GM13976 (cell line): ENCODE results near the gene PSMD5.
"Not testable (repeated sequence)": the region's sequence is repeated elsewhere in the genome, so short reads cannot be mapped to it uniquely, and the experiment has no call there.

Source experiments
- DNase-seq: peaks from one replicate; pipeline ENCODE4 v3.0.0; 2012; ENCODE audit warnings: low spot score
- in situ Hi-C: fragments of 300-500 bp; cut with MboI; formaldehyde crosslinking; loops from one replicate; pipeline ENCODE4 v1.12.0; 2022; ENCODE audit warnings: low sequenced_read_pairs, mixed read lengths, inconsistent platforms; ENCODE audit not compliant: unreplicated experiment
- TF ChIP-seq, protein P1 (sequence below): IDR thresholded peaks from 2 replicates; pipeline ENCODE4 v1.5.1; 2012; ENCODE audit warnings: borderline replicate concordance, mild to moderate bottlenecking; ENCODE audit not compliant: insufficient read depth; ENCODE audit errors: extremely low read depth, missing control alignments, control extremely low read depth

The PSMD5 gene

DNA sequence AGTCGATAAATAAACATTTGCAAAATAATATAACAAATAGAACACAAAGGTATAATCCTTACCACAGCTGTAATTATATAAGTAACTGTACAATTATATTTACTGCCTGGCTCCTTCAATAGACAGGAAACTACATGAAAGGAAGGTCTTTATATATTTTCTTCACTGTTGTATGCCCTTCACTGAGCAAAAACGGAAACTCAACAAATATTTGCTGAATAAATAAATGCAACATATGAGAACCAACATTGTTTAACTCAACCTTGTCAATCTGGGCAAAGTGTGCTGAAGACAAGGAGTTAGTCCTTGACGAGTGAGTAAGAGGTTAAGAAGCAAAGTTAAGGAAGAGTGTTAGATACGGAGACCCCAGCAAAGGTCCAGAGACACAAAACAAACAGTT, 22.6 kb downstream of the PSMD5 start:
- in situ Hi-C loops = no loop called here
- TF ChIP-seq, protein P1, sequence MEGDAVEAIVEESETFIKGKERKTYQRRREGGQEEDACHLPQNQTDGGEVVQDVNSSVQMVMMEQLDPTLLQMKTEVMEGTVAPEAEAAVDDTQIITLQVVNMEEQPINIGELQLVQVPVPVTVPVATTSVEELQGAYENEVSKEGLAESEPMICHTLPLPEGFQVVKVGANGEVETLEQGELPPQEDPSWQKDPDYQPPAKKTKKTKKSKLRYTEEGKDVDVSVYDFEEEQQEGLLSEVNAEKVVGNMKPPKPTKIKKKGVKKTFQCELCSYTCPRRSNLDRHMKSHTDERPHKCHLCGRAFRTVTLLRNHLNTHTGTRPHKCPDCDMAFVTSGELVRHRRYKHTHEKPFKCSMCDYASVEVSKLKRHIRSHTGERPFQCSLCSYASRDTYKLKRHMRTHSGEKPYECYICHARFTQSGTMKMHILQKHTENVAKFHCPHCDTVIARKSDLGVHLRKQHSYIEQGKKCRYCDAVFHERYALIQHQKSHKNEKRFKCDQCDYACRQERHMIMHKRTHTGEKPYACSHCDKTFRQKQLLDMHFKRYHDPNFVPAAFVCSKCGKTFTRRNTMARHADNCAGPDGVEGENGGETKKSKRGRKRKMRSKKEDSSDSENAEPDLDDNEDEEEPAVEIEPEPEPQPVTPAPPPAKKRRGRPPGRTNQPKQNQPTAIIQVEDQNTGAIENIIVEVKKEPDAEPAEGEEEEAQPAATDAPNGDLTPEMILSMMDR = no peak
- no peak for DNase-seq

DNA sequence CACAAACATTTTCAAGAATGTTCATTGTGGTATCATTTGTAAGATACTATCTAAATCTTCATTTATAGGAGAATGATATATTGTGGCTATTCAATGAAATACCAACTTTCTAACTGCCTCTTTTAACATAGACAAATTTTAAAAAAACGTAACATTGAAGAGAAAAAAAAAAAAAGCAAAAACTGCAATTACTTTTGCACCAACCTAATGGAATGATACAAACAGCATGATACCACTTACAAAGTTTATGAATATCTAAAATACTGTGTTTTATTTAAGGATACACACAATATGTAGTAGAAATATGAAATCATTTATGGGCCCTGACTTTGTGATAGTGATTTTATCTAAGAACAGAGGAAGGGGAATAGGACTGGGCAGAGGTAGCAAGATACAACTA, 24.1 kb downstream of the PSMD5 start:
- in situ Hi-C loops = no loop called here
- DNase-seq = no peak
- TF ChIP-seq, protein P1 = no peak

DNA sequence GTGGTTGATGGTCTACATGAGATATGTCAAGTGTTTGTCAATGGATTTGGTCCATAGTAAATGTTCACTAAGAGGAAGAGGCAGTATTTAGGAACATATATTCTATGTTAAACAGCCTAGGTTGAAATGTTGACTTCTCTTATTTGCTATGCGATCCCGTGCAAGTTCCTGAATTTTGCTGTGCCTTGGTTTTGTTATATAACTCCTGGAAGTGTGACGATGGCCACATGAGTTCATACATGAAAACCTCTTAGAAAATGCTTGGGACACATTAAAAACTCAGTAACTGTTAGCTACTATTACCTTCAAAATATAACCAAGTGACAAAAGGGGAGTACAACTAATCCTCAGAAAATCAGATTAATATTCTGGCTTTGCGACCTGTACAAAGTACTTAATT, 27.6 kb downstream of the PSMD5 start:
- in situ Hi-C loops = no loop called here
- no peak for DNase-seq
- TF ChIP-seq, protein P1 = no peak

DNA sequence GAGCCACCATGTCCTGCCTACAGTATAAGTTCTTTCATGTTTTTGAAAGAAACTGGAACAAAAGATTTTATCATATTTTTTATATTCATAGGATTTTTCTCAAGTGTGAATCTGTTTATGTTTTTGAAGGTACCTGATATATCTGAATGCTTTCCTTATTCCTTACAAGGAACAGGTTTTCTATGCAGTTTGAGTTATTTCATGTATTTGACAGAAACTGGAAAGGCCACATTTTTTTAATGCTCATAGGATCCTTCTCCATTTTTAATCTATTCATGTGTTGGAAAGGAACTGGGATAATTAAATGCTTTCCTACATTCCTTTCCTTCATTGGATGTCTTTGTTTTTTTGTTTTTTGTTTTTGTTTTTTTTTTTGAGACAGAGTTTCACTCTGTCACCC, 33.8 kb downstream of the PSMD5 start:
- DNase-seq = no peak
- in situ Hi-C loops = no loop called here
- TF ChIP-seq, protein P1 = no peak

DNA sequence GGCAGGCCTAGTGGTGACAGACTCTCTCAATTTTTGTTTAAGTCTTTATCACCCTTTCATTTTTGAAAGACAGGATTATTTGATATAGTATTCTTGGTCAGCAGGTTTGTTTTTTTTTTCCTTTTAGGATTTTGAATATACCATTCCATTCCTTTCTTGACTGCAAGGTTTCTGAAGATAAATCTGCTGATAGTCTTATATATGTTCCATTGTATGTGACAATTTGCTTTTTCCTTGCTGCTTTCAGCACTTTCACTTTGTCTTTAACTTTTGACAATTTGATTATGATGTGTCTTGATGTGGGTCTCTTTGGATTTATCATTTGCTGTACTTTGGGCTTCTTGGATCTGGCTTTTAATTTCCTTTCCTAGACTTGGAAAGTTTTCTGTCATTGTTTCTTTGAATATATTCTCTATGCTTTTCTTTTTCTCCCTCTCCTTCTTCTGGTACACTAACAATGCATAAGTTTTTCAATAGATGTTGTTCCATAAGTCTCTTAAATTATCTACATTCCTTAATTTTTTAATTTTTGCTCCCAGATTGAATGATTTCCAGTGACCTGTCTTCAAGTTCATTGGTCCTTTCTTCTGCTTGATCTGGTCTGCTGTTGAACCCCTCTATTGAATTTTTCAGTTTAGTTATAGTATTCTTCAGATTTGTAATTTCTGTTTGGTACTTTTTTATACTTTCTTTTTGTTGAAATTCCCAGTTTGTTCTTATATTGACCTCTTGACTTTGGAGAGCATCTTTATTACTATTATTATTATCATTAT, 34.9 kb downstream of the PSMD5 start:
- TF ChIP-seq, protein P1 = no peak
- DNase-seq = no peak
- in situ Hi-C loops = no loop called here

DNA sequence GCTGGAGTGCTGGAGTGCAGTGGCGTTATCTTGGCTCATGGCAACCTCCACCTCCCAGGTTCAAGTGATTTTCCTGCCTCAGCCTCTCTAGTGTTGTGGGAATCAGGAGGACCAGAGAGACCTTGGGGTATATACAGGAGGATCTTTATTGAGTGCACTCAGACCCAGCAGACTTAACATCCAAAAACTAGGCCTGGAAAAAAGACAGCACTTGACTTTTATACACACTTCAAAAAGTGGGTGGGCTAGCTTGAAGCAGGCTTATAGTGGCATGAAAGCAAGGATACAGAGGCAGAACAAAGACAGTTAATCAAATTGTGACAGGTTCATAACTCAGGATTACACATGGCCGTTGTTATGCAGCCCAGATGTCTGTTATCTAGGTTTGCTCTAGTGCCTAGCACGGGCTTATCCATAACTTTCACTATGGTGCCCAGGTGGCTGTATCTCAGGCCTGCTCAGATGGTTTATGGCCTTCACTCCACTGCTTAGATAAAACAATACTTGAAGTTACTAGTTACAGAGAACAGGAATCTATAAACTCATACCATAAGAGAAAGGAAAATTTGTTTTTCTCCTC, 37.8 kb downstream of the PSMD5 start:
- in situ Hi-C loops, DNase-seq: not testable (repeated sequence)

DNA sequence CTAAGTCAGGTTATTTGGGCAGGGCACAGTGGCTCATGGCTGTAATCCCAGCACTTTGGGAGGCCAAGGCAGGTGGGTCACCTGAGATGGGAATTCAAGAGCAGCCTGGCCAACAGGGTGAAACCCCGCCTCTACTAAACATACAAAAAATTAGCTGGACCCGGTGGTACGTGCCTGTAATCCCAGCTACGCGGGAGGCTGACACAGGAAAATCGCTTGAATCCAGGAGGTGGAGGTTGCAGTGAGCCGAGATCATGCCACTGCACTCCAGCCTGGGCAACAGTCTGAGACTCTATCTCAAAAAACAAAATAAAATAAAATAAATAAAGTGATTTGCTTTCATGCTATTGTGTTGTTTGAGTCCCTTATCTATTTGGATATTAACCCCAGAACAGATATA, 41.3 kb downstream of the PSMD5 start:
- DNase-seq = no peak
- TF ChIP-seq, protein P1 = no peak
- in situ Hi-C loops = no loop called here
